GM19238 (cell line): ENCODE results near the gene TUBB.

Source experiments
- DNase-seq: peaks from one replicate; pipeline ENCODE4 v3.0.0; 2011; ENCODE audit warnings: low spot score; ENCODE audit not compliant: insufficient read length

TUBB gene

GRCh38 chr6:30719791-30720737 is at the start of gene TUBB:
TSS of gene TUBB (plus strand) at chr6:30720352. CDS start at chr6:30720507, 155 bp downstream.
- peak; percentile 84 for DNase-seq

GRCh38 chr6:30670760-30671527 is 49.2 kb upstream of the TUBB start:
- DNase-seq: no peak

GRCh38 chr6:30672445-30673253 is 47.5 kb upstream of the TUBB start, which contains the start of gene DHX16:
TSS of gene DHX16 (minus strand) at chr6:30673006. CDS start at chr6:30672841, 165 bp downstream.
- DNase-seq: peak; percentile 92

- no peak for DNase-seq
Measured at GRCh38 chr6:30676660-30677285, 43.4 kb upstream of the TUBB start.

- DNase-seq: peak; percentile 81
Measured at GRCh38 chr6:30678964-30679726, 41.0 kb upstream of the TUBB start.

GRCh38 chr6:30679765-30680535 is 40.2 kb upstream of the TUBB start:
- no peak for DNase-seq

- DNase-seq: no peak
Measured at GRCh38 chr6:30681766-30682142, 38.4 kb upstream of the TUBB start.

- DNase-seq: peak; percentile 77
Measured at GRCh38 chr6:30682143-30683117, 37.7 kb upstream of the TUBB start.

GRCh38 chr6:30683183-30683979 is 36.8 kb upstream of the TUBB start:
- no peak for DNase-seq

GRCh38 chr6:30683980-30684338 is 36.2 kb upstream of the TUBB start:
- DNase-seq: no peak

- DNase-seq: no peak
Measured at GRCh38 chr6:30684386-30685156, 35.6 kb upstream of the TUBB start.

GRCh38 chr6:30685157-30686008 is 34.8 kb upstream of the TUBB start:
- DNase-seq: no peak

GRCh38 chr6:30686009-30686907 is 33.9 kb upstream of the TUBB start, which contains the start of gene PPP1R18:
TSS of gene PPP1R18 (minus strand) at chr6:30686645. CDS start at chr6:30686018, 627 bp downstream.
- DNase-seq: no peak

GRCh38 chr6:30686908-30687658 is 33.1 kb upstream of the TUBB start:
- peak; percentile 72 for DNase-seq
